ENCODE measurements around the gene PSMB3. TPM values are rescaled to one million over a fixed set of nuclear protein-coding genes. Genes with fewer than 3 reads are reported as not detected.

Gene PSMB3
- total and polyA plus RNA-seq, 9 of the 15 experiments (the other 6 are each of a cell fraction or from before 2014, with no cell fraction given), result 460 to 2,775 (median 574) TPM

GRCh38 chr17:38747463-38748148 is 4.9 kb upstream of the PSMB3 start (continued):
- TF ChIP-seq TSHZ1 (CRISPR knock-in tag; IDR thresholded peaks at IDR 0.05), result no peak
- TF ChIP-seq MAFK (IDR thresholded peaks at IDR 0.05; ENCODE audit: low read length), result no peak
- no peak for TF ChIP-seq PHB2 (IDR thresholded peaks at IDR 0.05; ENCODE audit: low read depth)
- TF ChIP-seq FOXA1 (IDR thresholded peaks at IDR 0.05; ENCODE audit: borderline replicate concordance), result no peak
- TF ChIP-seq ZNF274 (IDR thresholded peaks at IDR 0.05; ENCODE audit: borderline replicate concordance, low read depth, low read length), result no peak
- TF ChIP-seq KAT2B (IDR thresholded peaks at IDR 0.05; ENCODE audit: low read depth, low read length), result no peak
- TF ChIP-seq FOXO4 (CRISPR knock-in tag; IDR thresholded peaks at IDR 0.05), result no peak
- peak; percentile 64; the same call in 1 of the 2 replicates for TF ChIP-seq MTA3 (IDR thresholded peaks at IDR 0.05; ENCODE audit: borderline replicate concordance)
- TF ChIP-seq SNIP1 (IDR thresholded peaks at IDR 0.05; ENCODE audit: low read depth), result no peak
- peak; percentile 24; the same call in 1 of the 2 replicates for TF ChIP-seq CTBP1 (IDR thresholded peaks at IDR 0.05; ENCODE audit: borderline replicate concordance)
- TF ChIP-seq COPS2 (conservative IDR thresholded peaks at IDR 0.05), result no peak
- TF ChIP-seq PHF8 (IDR thresholded peaks at IDR 0.05; ENCODE audit: borderline replicate concordance, low read length), result peak; percentile 45; the same call in 1 of the 2 replicates
- 0 out of 2 replicates have a peak, but pooled peaks have one; percentile 49 for TF ChIP-seq HMGXB4 (CRISPR knock-in tag; IDR thresholded peaks at IDR 0.05)
- TF ChIP-seq ELK1 (CRISPR knock-in tag; IDR thresholded peaks at IDR 0.05), result no peak
- TF ChIP-seq EGR1 (conservative IDR thresholded peaks at IDR 0.05), result no peak
- TF ChIP-seq CC2D1A (IDR thresholded peaks at IDR 0.05), result no peak
- no peak for TF ChIP-seq NCOA4 (IDR thresholded peaks at IDR 0.05; ENCODE audit: partially characterized antibody)
- no peak for TF ChIP-seq HDAC8 (tag; IDR thresholded peaks at IDR 0.05)
- TF ChIP-seq XRCC3 (IDR thresholded peaks at IDR 0.05), result no peak
- TF ChIP-seq ZNF41 (CRISPR knock-in tag; conservative IDR thresholded peaks at IDR 0.05), result no peak
- TF ChIP-seq ARID2 (IDR thresholded peaks at IDR 0.05), result no peak
- no peak for TF ChIP-seq ZNF354B (CRISPR knock-in tag; IDR thresholded peaks at IDR 0.05)

All from K562 (cell line).